H1 (cell line): ENCODE results near the gene MED23.

Experiments used
- CTCF ChIP-seq, 3 experiments: IDR thresholded peaks; 1 replicate in 2 of 3; 2 replicates in 1 of 3; pipeline versions ENCODE4 v1.5.1 to v1.6.1; 2011; ENCODE audit warnings: low read length in 3 of 3, mild to moderate bottlenecking in 3 of 3, inconsistent platforms in 2 of 3, low read depth in 1 of 3, moderate library complexity in 1 of 3; ENCODE audit not compliant: insufficient read depth in 1 of 3; ENCODE audit errors: control extremely low read depth in 1 of 3
- JUN ChIP-seq: IDR thresholded peaks from 2 replicates; pipeline ENCODE4 v1.6.1; 2011; ENCODE audit warnings: low read depth, mild to moderate bottlenecking, improper control_type of control experiment, low read length
- MAFK ChIP-seq: IDR thresholded peaks from 2 replicates; pipeline ENCODE4 v1.6.1; 2012; ENCODE audit warnings: low read depth, mild to moderate bottlenecking, improper control_type of control experiment, low read length
- POLR2A ChIP-seq, 2 experiments: IDR thresholded peaks; 1 replicate in 1 of 2; 2 replicates in 1 of 2; pipeline ENCODE4 v1.6.1; 2011; ENCODE audit warnings: low read depth in 2 of 2, low read length in 2 of 2, mild to moderate bottlenecking in 2 of 2; ENCODE audit errors: control extremely low read depth in 1 of 2
- RAD21 ChIP-seq, 2 experiments: IDR thresholded peaks in 1 of 2; conservative IDR thresholded peaks in 1 of 2; 2 replicates each; pipeline ENCODE4 v1.6.1; 2011; ENCODE audit warnings: low read depth in 2 of 2, low read length in 2 of 2, improper control_type of control experiment in 1 of 2, inconsistent platforms in 1 of 2, mild to moderate bottlenecking in 1 of 2, moderate library complexity in 1 of 2
- RBBP5 ChIP-seq: IDR thresholded peaks from 2 replicates; pipeline ENCODE4 v1.7.1; 2012; ENCODE audit warnings: low read depth, mild to moderate bottlenecking, inconsistent platforms, low read length, moderate library complexity, borderline replicate concordance
- SIRT6 ChIP-seq: IDR thresholded peaks from one replicate; pipeline ENCODE4 v1.7.1; 2012; ENCODE audit warnings: low read length, inconsistent platforms
- TCF12 ChIP-seq: IDR thresholded peaks from 2 replicates; pipeline ENCODE4 v1.6.1; 2011; ENCODE audit warnings: low read depth, mild to moderate bottlenecking, low read length
- ZNF274 ChIP-seq: IDR thresholded peaks from 2 replicates; pipeline ENCODE4 v1.7.0; 2012; ENCODE audit warnings: low read length, borderline replicate concordance; ENCODE audit errors: extremely low read depth

- TF ChIP-seq RBBP5, result no peak
- no peak for TF ChIP-seq POLR2A (IDR thresholded peaks at IDR 0.05; ENCODE audit: control extremely low read depth in 1 of 2, low read depth in 2 of 2, low read length in 2 of 2)
- TF ChIP-seq CTCF (IDR thresholded peaks at IDR 0.05; ENCODE audit: control extremely low read depth in 1 of 3, insufficient read depth in 1 of 3, low read depth in 1 of 3, low read length in 3 of 3), result no peak
- TF ChIP-seq SIRT6, result no peak
- TF ChIP-seq RAD21 (IDR thresholded peaks at IDR 0.05 in 1 of 2, conservative IDR thresholded peaks at IDR 0.05 in 1 of 2; ENCODE audit: low read depth in 2 of 2, low read length in 2 of 2), result no peak
- no peak for TF ChIP-seq MAFK
- no peak for TF ChIP-seq TCF12
- no peak for TF ChIP-seq ZNF274
- no peak for TF ChIP-seq JUN
Measured at GRCh38 chr6:131644921-131645320, 16.9 kb upstream of the MED23 start.
